Spleen (tissue), 11 donors: ENCODE data around the gene ATAD5. TPM values are rescaled to one million over a fixed set of nuclear protein-coding genes. Genes with fewer than 3 reads are reported as not detected.
"Not testable (repeated sequence)": the region's sequence is repeated elsewhere in the genome, so short reads cannot be mapped to it uniquely, and the experiment has no call there.

Experiments used
- DNase-seq: peaks from one replicate; pipeline ENCODE4 v3.0.0-alpha.2; 2020
- H3K27ac ChIP-seq, 8 donors: fragments of 200-600 bp; sonication (generic) in 7 of 8; 1 replicate in 4 of 8; 2 replicates in 4 of 8; pipeline versions ENCODE4 v1.5.0 to v1.8.0; 2016 to 2021; ENCODE audit warnings: inconsistent platforms in 4 of 8, mild to moderate bottlenecking in 4 of 8, moderate library complexity in 1 of 8
- H3K27me3 ChIP-seq, 7 donors: fragments of 200-600 bp; sonication (generic) in 6 of 7; replicated peaks in 1 of 7; 1 replicate in 4 of 7; 2 replicates in 3 of 7; pipeline versions ENCODE4 v1.5.0 to v1.8.0; 2016 to 2021; ENCODE audit warnings: inconsistent platforms in 3 of 7, mild to moderate bottlenecking in 1 of 7
- H3K36me3 ChIP-seq, 6 donors: fragments of 200-600 bp; sonication (generic) in 5 of 6; 1 replicate in 4 of 6; 2 replicates in 2 of 6; pipeline versions ENCODE4 v1.5.0 to v1.8.0; 2016 to 2021; ENCODE audit warnings: inconsistent platforms in 2 of 6
- H3K4me1 ChIP-seq, 6 donors: fragments of 200-600 bp; sonication (generic) in 5 of 6; 1 replicate in 3 of 6; 2 replicates in 3 of 6; pipeline versions ENCODE4 v1.5.0 to v1.8.0; 2016 to 2021; ENCODE audit warnings: inconsistent platforms in 3 of 6
- H3K4me3 ChIP-seq, 8 donors: fragments of 200-600 bp; sonication (generic) in 7 of 8; 1 replicate in 4 of 8; 2 replicates in 4 of 8; pipeline versions ENCODE4 v1.5.0 to v1.8.0; 2016 to 2021; ENCODE audit warnings: inconsistent platforms in 4 of 8, mild to moderate bottlenecking in 4 of 8, moderate library complexity in 2 of 8
- H3K9me3 ChIP-seq, 8 donors: fragments of 200-600 bp; sonication (generic) in 7 of 8; 1 replicate in 4 of 8; 2 replicates in 4 of 8; pipeline versions ENCODE4 v1.5.0 to v1.8.0; 2016 to 2021; ENCODE audit warnings: inconsistent platforms in 4 of 8
- POLR2A ChIP-seq, 3 donors: fragments of 450-650 bp; IDR thresholded peaks; one replicate each; pipeline ENCODE4 v1.5.1; 2017; ENCODE audit warnings: antibody characterized with exemption in 3 of 3, mild to moderate bottlenecking in 1 of 3
- POLR2AphosphoS5 ChIP-seq, 3 donors: sonication (generic); formaldehyde crosslinking; IDR thresholded peaks; one replicate each; pipeline ENCODE4 v1.5.1; 2017; ENCODE audit warnings: antibody characterized with exemption in 3 of 3
- WGBS, 5 donors: extraction: QIAGEN DNeasy Blood & Tissue Kit in 3 of 5; methylation state at CpG; one replicate each; pipeline versions ENCODE4 v1.1.5 to v1.1.7; 2013 to 2018; 5-methylcytosine and 5-hydroxymethylcytosine counted together
- intact Hi-C: fragments of 100-400 bp; cut with DNase I; formaldehyde crosslinking; loops from one replicate; pipeline ENCODE4 v1.15.0; 2023; ENCODE audit warnings: low total_unique reads
- polyA plus RNA-seq, 3 donors: library from polyadenylated mRNA; stranded (reverse); fragments of 200-250 nt; gene quantifications; one replicate each; pipeline ENCODE4 v1.2.1, GENCODE V29; 2013
- total RNA-seq, 7 donors: library from RNA; depleted of rRNA in 3 of 7; stranded (reverse); fragments of >200 nt in 3 of 7; fragmentation: NEBNext Ultra II Directional in 4 of 7; extraction: Animal tissue kit (Norgen Biotek cat#: 25700) in 4 of 7; gene quantifications; one replicate each; pipeline versions ENCODE4 v1.1.0 to v1.2.1, GENCODE V29; 2016 to 2021
- TF ChIP-seq, protein P1 (sequence below), 11 experiments: fragments of 200-600 bp in 7 of 11; fragments of 450-650 bp in 4 of 11; sonication (generic) in 4 of 11; IDR thresholded peaks in 8 of 11; conservative IDR thresholded peaks in 3 of 11; 1 replicate in 7 of 11; 2 replicates in 4 of 11; pipeline versions ENCODE4 v1.4.0 to v1.8.0; 2016 to 2021; ENCODE audit warnings: antibody characterized with exemption in 11 of 11, inconsistent platforms in 4 of 11, mild to moderate bottlenecking in 1 of 11
- donor health status: healthy with polysubstance abuse.
- donor health status: DM: no; HTN: no; CAD: no; lungs with moderate emphysema.
- donor health status: DM: no; HTN: no; CAD: no.
- donor health status: Bipolar disorder and iron deficiency.
- donor health status: healthy.
- donor health status: DM: no; HTN: no; CAD: no.
- donor health status: DM: yes; HTN: yes; CAD: no.

The ATAD5 gene
- total and polyA plus RNA-seq, 10 donors = 0.61 to 7.4 (median 4.0) TPM

DNA sequence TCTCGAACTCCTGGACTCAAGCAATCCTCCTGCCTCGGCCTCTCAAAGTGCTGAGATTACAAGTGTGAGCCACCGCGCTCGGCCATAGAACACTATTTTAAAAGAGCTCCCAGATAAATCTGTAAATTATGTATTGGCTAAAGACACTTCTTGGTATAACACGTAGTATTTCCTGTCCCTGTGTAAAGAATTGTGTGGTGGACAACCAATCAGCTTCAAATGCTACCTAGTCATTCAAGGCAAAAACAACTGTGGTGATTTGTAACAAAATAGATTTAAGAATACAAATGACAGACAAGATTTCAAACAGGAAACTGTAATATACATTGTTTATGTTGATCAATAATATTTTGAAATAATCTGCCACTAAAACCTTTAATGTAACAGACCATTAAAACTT lies 21.9 kb upstream of the ATAD5 start:
- 84 to 91% (median 86%) methylated on average over 6 of the region's 6 CpGs for WGBS, 5 donors
- peaks cover 0 to 43% (median 0%) of the 10 kb centered on the region in 6 donors for H3K36me3 ChIP-seq
- no peak for DNase-seq
- no peaks in the 10 kb centered on the region for H3K27me3 ChIP-seq
- intact Hi-C loops = no loop called here
- TF ChIP-seq POLR2A (IDR thresholded peaks at IDR 0.05) = no peak
- TF ChIP-seq POLR2AphosphoS5 (IDR thresholded peaks at IDR 0.05) = no peak
- TF ChIP-seq, protein P1, sequence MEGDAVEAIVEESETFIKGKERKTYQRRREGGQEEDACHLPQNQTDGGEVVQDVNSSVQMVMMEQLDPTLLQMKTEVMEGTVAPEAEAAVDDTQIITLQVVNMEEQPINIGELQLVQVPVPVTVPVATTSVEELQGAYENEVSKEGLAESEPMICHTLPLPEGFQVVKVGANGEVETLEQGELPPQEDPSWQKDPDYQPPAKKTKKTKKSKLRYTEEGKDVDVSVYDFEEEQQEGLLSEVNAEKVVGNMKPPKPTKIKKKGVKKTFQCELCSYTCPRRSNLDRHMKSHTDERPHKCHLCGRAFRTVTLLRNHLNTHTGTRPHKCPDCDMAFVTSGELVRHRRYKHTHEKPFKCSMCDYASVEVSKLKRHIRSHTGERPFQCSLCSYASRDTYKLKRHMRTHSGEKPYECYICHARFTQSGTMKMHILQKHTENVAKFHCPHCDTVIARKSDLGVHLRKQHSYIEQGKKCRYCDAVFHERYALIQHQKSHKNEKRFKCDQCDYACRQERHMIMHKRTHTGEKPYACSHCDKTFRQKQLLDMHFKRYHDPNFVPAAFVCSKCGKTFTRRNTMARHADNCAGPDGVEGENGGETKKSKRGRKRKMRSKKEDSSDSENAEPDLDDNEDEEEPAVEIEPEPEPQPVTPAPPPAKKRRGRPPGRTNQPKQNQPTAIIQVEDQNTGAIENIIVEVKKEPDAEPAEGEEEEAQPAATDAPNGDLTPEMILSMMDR (IDR thresholded peaks at IDR 0.05 in 8 of 11, conservative IDR thresholded peaks at IDR 0.05 in 3 of 11) = no peak
- H3K9me3 ChIP-seq = no peaks in the 10 kb centered on the region
- peak overlapping the region in 1 of 8 donors; percentile 61 for H3K4me3 ChIP-seq
- H3K4me1 ChIP-seq = peaks cover 54 to 100% (median 90%) of the 10 kb centered on the region in 6 donors
- peak overlapping the region; percentile 88 to 97 (median 90) for H3K27ac ChIP-seq

DNA sequence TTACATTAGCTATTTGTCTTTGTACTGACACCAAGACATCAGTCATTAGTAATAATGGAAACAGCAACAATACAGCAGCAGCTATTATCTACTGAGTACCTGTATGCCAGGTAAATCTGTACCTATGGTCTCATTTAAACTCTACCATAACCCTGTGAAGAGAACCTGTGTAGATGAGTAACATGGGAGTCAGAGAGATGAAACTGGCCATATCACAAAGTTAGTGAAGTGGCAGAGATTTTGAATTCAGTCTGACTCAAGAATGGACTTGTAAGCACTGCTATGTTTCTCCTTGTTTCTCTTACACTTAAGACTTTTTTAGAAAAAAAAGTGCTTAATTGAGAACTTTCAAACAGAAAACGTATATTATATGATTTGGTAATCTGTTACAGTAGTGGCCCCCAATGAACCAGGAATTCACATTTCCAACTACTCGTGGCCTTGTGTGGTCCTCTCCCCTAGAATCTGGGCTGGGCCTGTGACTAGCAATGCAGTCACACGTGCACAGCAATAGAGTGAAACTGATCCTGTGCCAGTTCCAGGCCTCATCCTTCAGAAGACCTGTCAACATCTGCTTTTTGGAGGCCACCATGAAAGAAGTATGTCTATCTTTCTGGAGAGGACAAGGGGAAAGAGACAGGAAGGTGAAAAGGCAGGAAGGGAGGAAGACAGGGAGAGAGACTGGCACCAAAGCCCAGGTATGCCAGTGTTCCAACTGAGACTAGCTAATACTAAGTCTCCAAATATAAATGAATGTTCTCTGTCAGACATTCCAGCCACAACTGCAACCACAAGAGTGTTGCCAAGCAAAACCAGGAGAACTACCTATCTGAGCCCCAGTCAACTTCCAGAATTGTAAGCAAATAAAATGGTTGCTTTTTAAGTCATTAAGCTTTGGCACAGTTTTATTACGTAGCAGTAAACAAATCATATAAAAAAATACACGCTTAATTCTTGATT lies 19.3 kb upstream of the ATAD5 start:
- WGBS, 5 donors = 51 to 65% (median 57%) methylated on average over 5 of the region's 5 CpGs
- no peak overlapping the region for H3K4me3 ChIP-seq
- TF ChIP-seq POLR2A (IDR thresholded peaks at IDR 0.05) (no peak), POLR2AphosphoS5 (IDR thresholded peaks at IDR 0.05) (no peak)
- TF ChIP-seq, protein P1 (IDR thresholded peaks at IDR 0.05 in 8 of 11, conservative IDR thresholded peaks at IDR 0.05 in 3 of 11) = no peak
- H3K4me1 ChIP-seq = peaks cover 42 to 100% (median 86%) of the 10 kb centered on the region in 6 donors
- peaks cover 0 to 51% (median 0%) of the 10 kb centered on the region in 6 donors for H3K36me3 ChIP-seq
- no peak for DNase-seq
- H3K9me3 ChIP-seq = no peaks in the 10 kb centered on the region
- intact Hi-C loops = no loop called here
- no peaks in the 10 kb centered on the region for H3K27me3 ChIP-seq
- H3K27ac ChIP-seq = peak overlapping the region; percentile 17 to 97 (median 48)

GRCh38 chr17:30814236-30814635 lies 17.5 kb upstream of the ATAD5 start:
- 77 to 88% (median 86%) methylated on average over 12 of the region's 12 CpGs for WGBS, 5 donors
- Histone ChIP-seq H3K36me3 (peaks cover 0 to 60% (median 0%) of the 10 kb centered on the region in 6 donors), H3K27ac (peak overlapping the region in 7 of 8 donors; percentile 33 to 97 (median 79)), H3K4me1 (peaks cover 43 to 100% (median 86%) of the 10 kb centered on the region in 6 donors), H3K4me3 (peak overlapping the region in 1 of 8 donors; percentile 14)
- H3K27me3 ChIP-seq, DNase-seq, intact Hi-C loops, H3K9me3 ChIP-seq: not testable (repeated sequence)

GRCh38 chr17:30814860-30815259 lies 16.9 kb upstream of the ATAD5 start:
- Histone ChIP-seq H3K4me3 (peak overlapping the region in 1 of 8 donors; percentile 14), H3K27ac (peak overlapping the region in 7 of 8 donors; percentile 33 to 97 (median 79)), H3K36me3 (peaks cover 0 to 55% (median 0%) of the 10 kb centered on the region in 6 donors), H3K4me1 (peaks cover 43 to 100% (median 86%) of the 10 kb centered on the region in 6 donors)
- peak; percentile 85 for DNase-seq
- H3K27me3 ChIP-seq, intact Hi-C loops, H3K9me3 ChIP-seq: not testable (repeated sequence)
- 58 to 89% (median 78%) methylated on average over 9 of the region's 9 CpGs for WGBS, 5 donors

DNA sequence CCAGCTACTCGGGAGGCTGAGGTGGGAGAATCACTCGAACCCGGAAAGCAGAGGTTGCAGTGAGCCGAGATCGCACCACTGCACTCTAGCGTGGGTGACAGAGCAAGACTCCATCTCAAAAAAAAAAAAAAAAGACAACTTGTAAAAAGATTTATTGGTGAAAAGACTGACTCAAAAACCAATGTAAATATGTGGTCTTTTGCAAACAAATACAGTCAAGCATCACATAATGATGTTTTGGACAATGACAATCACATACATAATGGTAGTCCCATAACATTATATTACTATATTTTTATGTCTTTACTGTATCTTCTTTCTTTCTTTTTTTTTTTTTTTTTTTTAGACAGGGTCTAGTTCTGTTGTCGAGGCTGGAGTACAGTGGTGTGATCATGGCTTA lies 15.6 kb upstream of the ATAD5 start:
- DNase-seq = no peak
- TF ChIP-seq, protein P1 (IDR thresholded peaks at IDR 0.05 in 8 of 11, conservative IDR thresholded peaks at IDR 0.05 in 3 of 11) = no peak
- TF ChIP-seq POLR2AphosphoS5 (IDR thresholded peaks at IDR 0.05) = no peak
- Histone ChIP-seq H3K9me3 (no peaks in the 10 kb centered on the region), H3K4me3 (no peak overlapping the region), H3K27ac (peak overlapping the region in 3 of 8 donors; percentile 61 to 97 (median 88)), H3K4me1 (peaks cover 43 to 100% (median 86%) of the 10 kb centered on the region in 6 donors), H3K27me3 (no peaks in the 10 kb centered on the region), H3K36me3 (peaks cover 0 to 42% (median 0%) of the 10 kb centered on the region in 6 donors)
- 89 to 95% (median 92%) methylated on average over 7 of the region's 7 CpGs for WGBS, 5 donors
- intact Hi-C loops = no loop called here
